ENCODE data around the gene CD27. TPM values are rescaled to one million over a fixed set of nuclear protein-coding genes. Genes with fewer than 3 reads are reported as not detected.

CD27 gene
- total RNA-seq, 1 experiment from 2014 or later: 0.28 TPM

- Mint-ChIP-seq H3K4me1 (peaks cover 39% of the 10 kb centered on the region), H3K36me3 (no peaks in the 10 kb centered on the region), H3K27me3 (ENCODE audit: low read depth) (no peaks in the 10 kb centered on the region), H3K27ac (peak overlapping the region; percentile 92), H3K9me3 (no peaks in the 10 kb centered on the region), H3K4me3 (peak overlapping the region; percentile 51)
- ChIA-PET POLR2A (interaction anchor here (1.1 to 2.3 kb wide), 5 partner anchors 18 to 116 kb away, joined by 3 to 16 read pairs (median 4); partner anchors contain the start of genes MRPL51, SCNN1A and VAMP1), CTCF (interaction anchor here (1.2 to 3.9 kb wide), 4 partner anchors 13 to 464 kb away, joined by 3 to 39 read pairs (median 10); no protein-coding TSS in a partner anchor)
- TF ChIP-seq SP1 (CRISPR knock-in tag; conservative IDR thresholded peaks at IDR 0.05) (0 out of 2 replicates have a peak, but pooled peaks have one; percentile 24), TEAD4 (CRISPR knock-in tag; IDR thresholded peaks at IDR 0.05) (no peak), JUN (CRISPR knock-in tag; IDR thresholded peaks at IDR 0.05) (no peak), ZNF281 (CRISPR knock-in tag; IDR thresholded peaks at IDR 0.05) (peak; percentile 27; the same call in 1 of the 2 replicates), ESRRA (CRISPR knock-in tag; IDR thresholded peaks at IDR 0.05; ENCODE audit: borderline replicate concordance) (peak; percentile 99), GRHL2 (CRISPR knock-in tag; IDR thresholded peaks at IDR 0.05; ENCODE audit: insufficient replicate concordance, severe bottlenecking) (no peak), ATF1 (CRISPR knock-in tag; IDR thresholded peaks at IDR 0.05) (no peak)
- TF ChIP-seq, protein P1, sequence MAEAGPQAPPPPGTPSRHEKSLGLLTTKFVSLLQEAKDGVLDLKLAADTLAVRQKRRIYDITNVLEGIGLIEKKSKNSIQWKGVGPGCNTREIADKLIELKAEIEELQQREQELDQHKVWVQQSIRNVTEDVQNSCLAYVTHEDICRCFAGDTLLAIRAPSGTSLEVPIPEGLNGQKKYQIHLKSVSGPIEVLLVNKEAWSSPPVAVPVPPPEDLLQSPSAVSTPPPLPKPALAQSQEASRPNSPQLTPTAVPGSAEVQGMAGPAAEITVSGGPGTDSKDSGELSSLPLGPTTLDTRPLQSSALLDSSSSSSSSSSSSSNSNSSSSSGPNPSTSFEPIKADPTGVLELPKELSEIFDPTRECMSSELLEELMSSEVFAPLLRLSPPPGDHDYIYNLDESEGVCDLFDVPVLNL (CRISPR knock-in tag; IDR thresholded peaks at IDR 0.05; ENCODE audit: borderline replicate concordance, low read depth): no peak
- TF ChIP-seq, protein P2, sequence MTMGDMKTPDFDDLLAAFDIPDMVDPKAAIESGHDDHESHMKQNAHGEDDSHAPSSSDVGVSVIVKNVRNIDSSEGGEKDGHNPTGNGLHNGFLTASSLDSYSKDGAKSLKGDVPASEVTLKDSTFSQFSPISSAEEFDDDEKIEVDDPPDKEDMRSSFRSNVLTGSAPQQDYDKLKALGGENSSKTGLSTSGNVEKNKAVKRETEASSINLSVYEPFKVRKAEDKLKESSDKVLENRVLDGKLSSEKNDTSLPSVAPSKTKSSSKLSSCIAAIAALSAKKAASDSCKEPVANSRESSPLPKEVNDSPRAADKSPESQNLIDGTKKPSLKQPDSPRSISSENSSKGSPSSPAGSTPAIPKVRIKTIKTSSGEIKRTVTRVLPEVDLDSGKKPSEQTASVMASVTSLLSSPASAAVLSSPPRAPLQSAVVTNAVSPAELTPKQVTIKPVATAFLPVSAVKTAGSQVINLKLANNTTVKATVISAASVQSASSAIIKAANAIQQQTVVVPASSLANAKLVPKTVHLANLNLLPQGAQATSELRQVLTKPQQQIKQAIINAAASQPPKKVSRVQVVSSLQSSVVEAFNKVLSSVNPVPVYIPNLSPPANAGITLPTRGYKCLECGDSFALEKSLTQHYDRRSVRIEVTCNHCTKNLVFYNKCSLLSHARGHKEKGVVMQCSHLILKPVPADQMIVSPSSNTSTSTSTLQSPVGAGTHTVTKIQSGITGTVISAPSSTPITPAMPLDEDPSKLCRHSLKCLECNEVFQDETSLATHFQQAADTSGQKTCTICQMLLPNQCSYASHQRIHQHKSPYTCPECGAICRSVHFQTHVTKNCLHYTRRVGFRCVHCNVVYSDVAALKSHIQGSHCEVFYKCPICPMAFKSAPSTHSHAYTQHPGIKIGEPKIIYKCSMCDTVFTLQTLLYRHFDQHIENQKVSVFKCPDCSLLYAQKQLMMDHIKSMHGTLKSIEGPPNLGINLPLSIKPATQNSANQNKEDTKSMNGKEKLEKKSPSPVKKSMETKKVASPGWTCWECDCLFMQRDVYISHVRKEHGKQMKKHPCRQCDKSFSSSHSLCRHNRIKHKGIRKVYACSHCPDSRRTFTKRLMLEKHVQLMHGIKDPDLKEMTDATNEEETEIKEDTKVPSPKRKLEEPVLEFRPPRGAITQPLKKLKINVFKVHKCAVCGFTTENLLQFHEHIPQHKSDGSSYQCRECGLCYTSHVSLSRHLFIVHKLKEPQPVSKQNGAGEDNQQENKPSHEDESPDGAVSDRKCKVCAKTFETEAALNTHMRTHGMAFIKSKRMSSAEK (CRISPR knock-in tag; IDR thresholded peaks at IDR 0.05; ENCODE audit: borderline replicate concordance): no peak
- DNase-seq (ENCODE audit: low spot score) (peak; percentile 30), ATAC-seq (peak; percentile 5; the same call in 1 of the 2 replicates)
Observed at GRCh38 chr12:6452245-6452943, 7.6 kb downstream of the CD27 start.

DNA sequence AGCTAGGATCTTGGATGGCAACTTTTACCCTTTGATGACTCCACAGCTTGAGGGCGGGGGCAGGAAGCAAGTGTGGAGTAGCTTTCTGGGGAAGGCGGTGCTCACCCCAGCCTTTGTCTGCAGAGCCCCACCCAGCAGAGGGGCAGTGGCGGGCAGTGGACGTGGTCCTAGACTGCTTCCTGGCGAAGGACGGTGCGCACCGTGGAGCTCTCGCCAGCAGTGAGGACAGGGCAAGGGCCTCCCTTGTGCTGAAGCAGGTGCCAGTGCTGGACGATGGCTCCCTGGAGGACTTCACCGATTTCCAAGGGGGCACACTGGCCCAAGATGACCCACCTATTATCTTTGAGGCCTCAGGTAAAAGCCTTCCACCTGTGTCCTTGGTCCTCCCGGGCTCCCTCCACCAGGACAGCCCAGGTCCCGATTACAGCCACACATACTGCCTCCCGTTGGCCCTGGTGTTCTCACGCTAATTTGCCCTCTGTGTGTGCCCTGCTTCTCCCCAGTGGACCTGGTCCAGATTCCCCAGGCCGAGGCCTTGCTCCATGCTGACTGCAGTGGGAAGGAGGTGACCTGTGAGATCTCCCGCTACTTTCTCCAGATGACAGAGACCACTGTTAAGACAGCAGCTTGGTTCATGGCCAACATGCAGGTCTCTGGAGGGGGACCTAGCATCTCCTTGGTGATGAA lies 8.3 kb downstream of the CD27 start:
- CTCF ChIA-PET: interaction anchor here (1.2 to 3.9 kb wide), 3 partner anchors 12 to 464 kb away, joined by 3 to 39 read pairs (median 14); no protein-coding TSS in a partner anchor
- POLR2A ChIA-PET: interaction anchor here (1.4 kb wide), 1 partner anchor 86 kb away, joined by 4 read pairs; no protein-coding TSS in a partner anchor
- Mint-ChIP-seq H3K27me3 (ENCODE audit: low read depth) (no peaks in the 10 kb centered on the region), H3K9me3 (no peaks in the 10 kb centered on the region), H3K4me3 (no peak overlapping the region), H3K4me1 (peaks cover 39% of the 10 kb centered on the region), H3K27ac (peak overlapping the region; percentile 87), H3K36me3 (no peaks in the 10 kb centered on the region)
- DNase-seq (ENCODE audit: low spot score) (peak; percentile 10), ATAC-seq (no peak)
- TF ChIP-seq ATF2 (CRISPR knock-in tag; IDR thresholded peaks at IDR 0.05; ENCODE audit: borderline replicate concordance, low read depth): no peak
- TF ChIP-seq TEAD4 (CRISPR knock-in tag; IDR thresholded peaks at IDR 0.05): no peak
- no peak for TF ChIP-seq ZNF317 (CRISPR knock-in tag; IDR thresholded peaks at IDR 0.05; ENCODE audit: borderline replicate concordance, low read depth)
- TF ChIP-seq RELA (CRISPR knock-in tag; IDR thresholded peaks at IDR 0.05; ENCODE audit: borderline replicate concordance): no peak
- TF ChIP-seq CREM (CRISPR knock-in tag; IDR thresholded peaks at IDR 0.05): no peak
- TF ChIP-seq, protein P3, sequence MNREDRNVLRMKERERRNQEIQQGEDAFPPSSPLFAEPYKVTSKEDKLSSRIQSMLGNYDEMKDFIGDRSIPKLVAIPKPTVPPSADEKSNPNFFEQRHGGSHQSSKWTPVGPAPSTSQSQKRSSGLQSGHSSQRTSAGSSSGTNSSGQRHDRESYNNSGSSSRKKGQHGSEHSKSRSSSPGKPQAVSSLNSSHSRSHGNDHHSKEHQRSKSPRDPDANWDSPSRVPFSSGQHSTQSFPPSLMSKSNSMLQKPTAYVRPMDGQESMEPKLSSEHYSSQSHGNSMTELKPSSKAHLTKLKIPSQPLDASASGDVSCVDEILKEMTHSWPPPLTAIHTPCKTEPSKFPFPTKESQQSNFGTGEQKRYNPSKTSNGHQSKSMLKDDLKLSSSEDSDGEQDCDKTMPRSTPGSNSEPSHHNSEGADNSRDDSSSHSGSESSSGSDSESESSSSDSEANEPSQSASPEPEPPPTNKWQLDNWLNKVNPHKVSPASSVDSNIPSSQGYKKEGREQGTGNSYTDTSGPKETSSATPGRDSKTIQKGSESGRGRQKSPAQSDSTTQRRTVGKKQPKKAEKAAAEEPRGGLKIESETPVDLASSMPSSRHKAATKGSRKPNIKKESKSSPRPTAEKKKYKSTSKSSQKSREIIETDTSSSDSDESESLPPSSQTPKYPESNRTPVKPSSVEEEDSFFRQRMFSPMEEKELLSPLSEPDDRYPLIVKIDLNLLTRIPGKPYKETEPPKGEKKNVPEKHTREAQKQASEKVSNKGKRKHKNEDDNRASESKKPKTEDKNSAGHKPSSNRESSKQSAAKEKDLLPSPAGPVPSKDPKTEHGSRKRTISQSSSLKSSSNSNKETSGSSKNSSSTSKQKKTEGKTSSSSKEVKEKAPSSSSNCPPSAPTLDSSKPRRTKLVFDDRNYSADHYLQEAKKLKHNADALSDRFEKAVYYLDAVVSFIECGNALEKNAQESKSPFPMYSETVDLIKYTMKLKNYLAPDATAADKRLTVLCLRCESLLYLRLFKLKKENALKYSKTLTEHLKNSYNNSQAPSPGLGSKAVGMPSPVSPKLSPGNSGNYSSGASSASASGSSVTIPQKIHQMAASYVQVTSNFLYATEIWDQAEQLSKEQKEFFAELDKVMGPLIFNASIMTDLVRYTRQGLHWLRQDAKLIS (CRISPR knock-in tag; IDR thresholded peaks at IDR 0.05; ENCODE audit: borderline replicate concordance): no peak
- no peak for TF ChIP-seq USF1 (CRISPR knock-in tag; IDR thresholded peaks at IDR 0.05)
- no peak for TF ChIP-seq ZNF423 (CRISPR knock-in tag; IDR thresholded peaks at IDR 0.05)
